Iris pigment epithelial cell (primary cell): ENCODE data around the gene FADS2.

ENCODE experiments used
- DNase-seq: peaks from one replicate; pipeline ENCODE4 v3.0.0-alpha.2; 2011; ENCODE audit warnings: low read depth

FADS2 gene

DNA sequence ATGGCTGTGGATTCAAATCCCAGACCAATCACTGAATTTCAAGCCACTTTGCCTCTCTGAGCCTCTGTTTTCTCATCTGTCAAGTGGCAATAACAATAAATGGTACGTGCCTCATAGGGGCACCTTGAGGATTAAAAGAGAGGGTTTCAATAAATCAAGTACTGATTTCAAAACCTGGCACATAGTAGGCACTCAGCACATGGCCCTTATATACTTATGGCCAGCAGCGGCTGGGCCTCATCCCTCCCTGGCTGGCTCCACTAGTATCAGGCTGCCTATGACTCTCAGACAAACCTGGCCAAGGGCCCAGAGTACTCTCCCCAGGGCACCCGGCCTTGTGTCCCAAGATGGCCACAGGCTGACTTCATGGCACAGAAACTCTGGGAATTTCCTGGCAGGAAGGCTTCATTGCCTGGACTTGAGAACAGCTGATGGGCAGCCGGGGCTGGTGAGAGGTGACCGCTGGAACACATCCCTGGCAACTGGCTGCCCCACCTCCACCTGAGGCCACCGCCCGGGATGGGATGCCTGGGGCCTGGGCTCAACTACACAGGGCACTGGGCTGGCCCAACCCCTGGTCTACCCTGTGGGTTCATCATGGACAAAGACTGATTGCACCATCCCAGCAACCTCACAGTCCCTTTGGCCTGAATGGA is 59.9 kb downstream of the FADS2 start:
- DNase-seq, result peak; percentile 88

DNA sequence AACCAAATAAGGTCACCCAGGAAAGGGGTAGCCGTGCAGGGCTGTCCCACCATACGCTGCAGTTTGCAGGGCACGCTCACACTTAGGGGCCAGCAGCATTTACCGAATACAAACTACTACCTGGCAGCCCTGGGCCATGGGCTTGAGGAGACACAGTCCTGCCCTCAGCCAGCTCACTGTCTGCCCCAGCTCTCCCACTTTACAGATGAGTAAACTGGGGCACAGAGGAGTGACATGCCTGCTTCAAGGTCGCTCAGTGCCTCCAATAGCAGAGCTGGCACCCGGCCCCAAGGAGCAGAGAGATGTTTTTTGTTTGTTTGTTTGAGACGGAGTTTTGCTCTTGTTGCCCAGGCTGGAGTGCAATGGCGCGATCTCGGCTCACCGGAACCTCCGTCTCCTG is 60.5 kb downstream of the FADS2 start:
- no peak for DNase-seq

DNA sequence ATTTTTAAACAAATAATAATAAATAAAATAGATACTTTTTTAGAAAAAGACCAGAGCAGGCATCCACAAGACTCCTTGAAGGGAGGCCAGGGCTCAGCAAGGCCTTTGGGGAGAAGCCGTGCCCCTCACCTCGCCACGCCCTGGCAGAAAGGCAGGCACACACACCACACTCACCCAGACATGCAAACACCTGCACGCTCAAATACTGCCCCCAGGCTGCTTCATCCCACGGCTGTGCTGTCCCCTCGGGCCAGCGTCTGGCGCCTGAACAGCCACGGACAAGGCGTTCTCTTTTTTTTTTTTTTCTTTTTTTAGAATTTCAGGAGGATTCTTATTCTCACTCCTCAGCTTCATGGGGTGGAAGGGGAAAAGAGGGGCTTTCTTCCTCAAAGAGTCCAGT is 61.7 kb downstream of the FADS2 start:
- DNase-seq, result no peak

DNA sequence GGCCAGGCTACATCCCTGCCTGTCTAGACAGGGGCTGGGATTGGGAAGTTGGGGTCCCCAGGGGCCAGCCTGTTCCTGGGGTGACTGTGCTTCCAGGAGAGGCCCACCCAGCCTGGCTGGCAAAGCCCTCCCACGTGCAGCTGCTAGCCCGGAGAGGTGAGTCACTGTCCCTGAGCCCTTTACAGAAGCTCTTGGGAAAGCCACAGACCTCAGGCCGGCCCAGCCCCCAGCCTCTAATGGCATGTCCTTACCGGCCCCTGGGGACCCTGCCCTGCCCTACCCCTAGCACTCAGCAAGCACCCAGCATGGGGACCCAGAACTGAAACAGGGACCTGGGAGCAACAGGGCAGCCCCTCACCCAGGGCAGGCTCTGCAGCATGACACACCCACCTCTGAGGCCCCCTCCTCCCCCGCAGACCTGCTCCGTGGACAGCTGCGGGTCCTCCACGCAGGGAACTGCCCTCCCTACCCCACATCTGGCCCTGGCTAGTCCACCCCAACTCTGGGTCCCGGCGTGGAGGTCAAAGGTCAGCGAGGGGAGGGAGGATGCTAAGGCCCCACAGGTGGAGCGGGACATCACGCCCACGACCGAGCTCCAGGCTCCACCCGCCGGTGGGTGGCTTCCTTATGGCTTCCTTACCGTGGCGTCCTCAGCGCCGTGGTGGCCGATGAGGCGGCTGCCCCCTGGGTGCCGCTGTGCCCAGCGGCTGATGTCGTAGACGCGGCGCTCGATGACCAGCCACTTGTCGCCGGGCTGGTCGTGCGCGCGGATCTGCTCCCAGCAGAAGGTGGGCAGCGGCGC is 62.6 kb downstream of the FADS2 start:
- DNase-seq, result peak; percentile 77

DNA sequence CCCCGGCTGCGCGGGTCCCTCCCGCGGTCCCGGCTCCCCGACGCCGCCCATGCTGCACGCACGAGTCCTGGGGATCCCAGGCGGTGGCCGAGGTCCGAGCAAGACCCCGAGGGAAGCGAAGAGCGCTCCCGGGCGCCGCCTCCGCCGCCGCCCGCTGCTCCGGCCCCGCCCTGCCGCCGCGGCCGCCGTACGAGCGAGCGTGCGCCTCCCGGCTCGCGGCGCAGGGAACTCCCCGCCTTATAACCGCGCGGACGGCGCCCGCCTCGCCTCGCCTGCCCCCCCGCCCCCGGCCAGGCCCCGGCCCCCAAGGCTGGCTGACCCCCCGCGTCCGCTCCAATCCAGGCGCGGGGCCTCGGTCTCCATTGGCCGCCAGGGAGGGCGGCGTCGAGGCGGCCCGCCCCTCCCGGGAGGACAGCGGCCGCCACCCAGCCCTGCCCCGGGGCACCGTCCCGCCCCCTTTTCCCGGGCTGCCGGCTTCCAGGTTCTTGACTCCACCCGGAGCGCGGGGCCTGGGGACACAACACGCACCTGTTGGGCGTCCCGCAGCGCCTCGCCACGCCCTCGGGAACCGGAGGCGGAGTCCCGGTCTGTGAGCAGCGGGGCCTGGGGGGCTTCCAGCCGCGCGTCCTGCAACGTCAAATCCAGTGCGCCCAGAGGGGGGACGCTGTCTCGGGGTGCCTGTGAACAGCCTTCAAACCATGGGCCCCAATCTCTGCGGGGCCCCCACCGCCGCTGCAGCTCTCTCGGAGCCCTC is 63.4 kb downstream of the FADS2 start, which contains the start of gene FADS3:
FADS3 (minus strand) TSS at position 215 of the 754 bp plus-strand sequence; CDS start at position 51, 164 bp downstream.
- DNase-seq, result peak; percentile 74

DNA sequence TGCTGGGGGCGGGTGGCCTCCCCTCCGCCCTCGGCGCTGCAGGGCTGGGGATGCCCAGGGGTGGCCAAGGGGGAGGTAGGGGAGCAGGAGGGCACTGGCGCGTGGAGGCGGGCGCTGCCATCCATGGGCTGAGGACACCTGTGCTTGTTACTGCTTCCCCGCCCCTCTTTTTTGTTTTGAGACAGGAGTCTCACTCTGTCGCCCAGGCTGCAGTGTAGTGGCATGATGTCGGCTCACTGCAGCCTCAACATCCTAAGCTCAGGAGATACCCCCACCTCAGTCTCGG is 63.9 kb downstream of the FADS2 start:
- no peak for DNase-seq

DNA sequence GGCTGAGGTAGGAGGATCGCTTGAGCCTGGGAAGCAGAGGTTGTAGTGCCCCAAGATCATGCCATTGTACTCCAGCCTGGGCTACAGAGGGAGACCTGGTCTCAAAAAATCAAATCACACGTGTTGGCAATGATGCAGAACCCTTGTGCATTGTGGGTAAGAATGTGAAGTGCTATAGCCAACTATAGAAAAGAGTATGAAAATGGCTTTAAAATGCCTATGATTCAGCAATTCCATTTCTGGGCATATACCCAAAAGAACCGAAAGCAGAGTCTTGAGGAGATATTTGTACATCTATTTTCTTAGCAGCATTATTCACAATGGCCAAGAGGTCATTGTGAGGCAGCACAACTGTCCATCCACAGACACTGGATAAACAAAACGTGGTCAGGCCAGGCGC is 65.9 kb downstream of the FADS2 start:
- peak; percentile 94 for DNase-seq

DNA sequence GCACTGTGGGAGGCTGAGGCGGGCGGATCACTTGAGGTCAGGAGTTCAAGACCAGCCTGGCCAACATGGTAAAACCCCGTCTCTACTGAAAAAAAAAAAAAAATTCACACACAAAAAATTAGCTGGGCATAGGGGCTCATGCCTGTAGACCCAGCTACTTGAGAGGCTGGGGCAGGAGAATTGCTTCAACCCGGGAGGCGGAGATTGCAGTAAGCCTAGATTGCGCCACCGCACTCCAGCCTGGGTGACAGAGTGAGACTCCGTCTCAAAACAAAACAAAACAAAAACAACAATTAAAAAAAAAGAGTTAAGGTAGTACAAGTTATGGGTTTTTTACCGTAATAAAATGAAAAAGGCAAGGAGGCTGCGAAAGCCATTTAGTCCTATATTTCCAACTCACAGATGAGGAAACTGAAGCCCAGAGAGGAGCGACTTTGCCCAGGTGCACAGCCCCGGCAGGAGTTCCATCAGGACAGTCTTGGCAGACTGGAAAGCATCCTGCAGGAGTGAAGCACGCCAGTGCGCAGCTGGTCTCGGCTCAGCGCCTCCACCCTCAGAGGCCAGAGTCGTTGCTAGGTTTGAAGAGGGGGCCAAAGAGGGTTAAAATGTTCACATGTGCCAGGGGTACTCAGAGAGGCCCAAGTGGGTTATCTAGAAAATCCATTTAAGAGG is 67.1 kb downstream of the FADS2 start:
- no peak for DNase-seq

DNA sequence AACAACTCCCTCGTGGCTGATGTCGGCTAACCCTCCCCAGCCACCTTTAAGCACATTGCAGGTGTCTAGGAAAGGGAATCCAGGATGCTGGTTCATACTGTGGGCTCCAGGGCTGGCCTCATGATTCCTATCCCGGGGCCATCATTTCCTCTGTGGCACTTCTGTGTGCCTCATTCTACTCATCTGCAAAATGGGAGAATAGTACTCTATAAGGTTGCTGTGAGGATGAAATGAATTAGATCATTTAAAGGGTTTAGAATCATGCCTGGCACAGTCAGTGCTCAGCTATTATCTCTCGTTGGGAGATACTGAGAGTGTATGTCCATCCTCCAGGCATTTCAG is 67.6 kb downstream of the FADS2 start:
- no peak for DNase-seq

DNA sequence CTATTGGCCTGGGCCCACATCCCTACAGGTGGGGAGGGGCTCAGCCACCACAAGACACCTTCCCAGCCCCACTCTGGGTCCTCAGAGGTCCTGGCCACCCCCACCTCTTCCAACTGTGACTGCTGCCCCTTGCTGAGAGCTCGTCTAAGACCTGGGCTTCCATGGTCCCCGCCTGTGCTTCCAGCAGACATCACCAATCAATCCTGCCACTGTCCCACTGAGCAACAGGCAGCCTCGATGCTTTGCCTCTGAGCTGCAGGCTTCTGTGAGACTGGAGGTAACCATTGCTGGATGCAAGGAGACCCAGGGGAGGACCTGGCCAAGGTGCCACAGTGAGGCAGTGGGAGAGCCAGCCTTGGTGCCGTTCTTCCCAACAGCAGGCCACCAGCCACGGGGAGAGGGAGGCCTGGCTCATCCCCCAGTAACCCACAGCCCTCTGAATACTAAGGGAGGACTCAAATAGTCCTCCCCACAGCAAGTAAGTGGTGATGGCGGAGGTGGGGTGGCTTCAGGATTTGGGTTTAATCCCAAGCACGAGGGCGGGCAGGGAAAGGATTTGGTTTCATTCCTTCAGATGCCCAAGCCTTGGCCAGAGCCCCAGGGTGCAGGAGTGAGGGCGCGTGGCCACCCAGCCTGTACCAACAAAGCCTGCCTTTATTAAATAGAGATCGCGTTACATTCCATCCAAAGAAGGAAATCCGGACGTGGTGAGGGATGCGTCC is 68.7 kb downstream of the FADS2 start:
- DNase-seq, result no peak

DNA sequence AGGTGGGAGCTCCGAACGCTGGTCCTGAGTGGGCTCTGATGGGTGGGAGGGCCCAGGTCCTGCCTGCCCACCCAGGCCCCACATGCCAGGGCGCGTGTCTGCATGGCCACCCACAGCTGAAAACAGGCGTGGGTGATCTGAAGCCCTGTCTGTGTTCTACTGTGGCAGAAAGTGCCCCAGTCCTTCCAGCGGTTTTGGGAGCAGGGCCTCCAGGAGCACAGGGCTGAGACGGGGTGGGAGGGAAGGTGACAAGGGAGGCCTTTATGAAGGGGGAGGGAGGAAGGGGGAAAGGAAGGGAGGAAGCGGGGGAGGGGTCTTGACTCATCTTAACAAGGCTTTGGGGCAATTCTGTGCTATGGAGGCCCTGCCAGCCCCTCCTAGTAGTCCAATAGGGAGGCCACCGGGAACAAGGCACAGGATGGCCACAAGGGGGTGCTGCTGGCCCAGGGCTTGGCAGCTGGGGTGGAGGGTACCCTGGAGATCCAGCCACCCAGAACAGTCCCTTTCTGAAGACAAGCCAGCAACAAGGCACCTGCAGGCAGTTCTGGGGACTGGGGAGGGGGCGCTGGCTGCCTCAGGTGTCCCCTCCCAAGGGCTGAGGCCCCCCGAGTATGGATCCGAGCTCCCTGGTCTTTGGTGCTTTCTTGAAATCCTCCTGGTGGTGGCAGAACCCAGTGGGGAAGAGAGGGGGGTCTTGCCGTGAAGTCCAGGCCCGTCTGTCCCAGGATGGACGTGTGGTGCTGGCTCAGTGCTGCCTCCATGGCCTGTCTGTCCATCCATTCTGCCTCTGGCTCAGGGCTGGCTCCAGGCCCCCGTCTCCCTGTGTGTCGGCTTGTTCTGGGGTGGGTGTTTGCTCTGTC is 69.5 kb downstream of the FADS2 start:
- DNase-seq, result peak; percentile 47

DNA sequence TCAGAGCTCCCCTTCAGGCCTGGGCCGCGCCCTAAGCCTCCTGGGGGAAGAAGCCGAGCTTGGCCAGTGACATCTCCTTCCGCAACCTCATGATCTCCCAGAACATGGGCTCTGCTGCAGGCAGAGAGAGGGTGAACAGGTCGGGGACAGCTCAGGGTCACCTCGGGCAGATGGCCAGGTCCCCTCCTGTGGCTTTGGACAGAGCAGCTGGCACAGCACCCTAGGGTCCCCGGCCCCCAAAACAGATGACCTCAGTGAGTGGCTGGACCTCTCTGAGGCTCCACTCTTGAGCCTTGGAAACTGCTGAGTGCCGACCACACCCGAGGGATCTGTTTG is 70.1 kb downstream of the FADS2 start:
- no peak for DNase-seq

DNA sequence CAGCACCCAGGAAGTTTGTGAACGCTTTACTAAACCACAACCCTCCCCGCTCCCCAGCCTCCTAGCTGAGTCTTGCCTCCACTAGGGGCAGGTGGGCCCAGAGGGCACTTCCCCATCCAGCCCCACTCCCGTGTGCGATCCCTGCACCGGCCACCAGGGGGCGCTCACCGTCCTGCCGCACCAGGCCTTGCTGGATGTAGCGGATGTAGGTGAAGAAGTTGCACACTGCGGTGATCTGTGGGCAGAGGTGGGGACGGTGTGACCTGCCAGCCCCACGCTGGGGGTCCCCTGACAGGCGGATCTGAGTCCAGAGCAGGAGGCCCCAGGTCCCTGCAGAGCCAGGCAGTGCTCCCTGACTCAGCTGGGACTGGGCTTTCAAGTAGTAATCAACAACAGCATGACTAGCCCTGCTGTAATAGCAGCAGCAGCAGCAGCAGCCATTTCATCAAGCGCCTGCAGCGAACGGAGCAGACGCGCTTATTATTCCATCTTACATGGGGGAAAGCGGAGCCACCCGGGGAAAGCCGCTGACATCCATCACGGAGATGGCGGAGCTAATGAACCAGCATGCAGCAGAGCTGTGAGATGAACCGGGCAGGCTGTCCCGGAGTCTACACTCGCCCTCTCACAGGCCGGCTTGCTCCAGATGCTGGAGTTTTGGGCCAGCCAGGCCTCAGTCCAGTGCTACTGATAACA is 71.2 kb downstream of the FADS2 start:
- DNase-seq, result peak; percentile 58

DNA sequence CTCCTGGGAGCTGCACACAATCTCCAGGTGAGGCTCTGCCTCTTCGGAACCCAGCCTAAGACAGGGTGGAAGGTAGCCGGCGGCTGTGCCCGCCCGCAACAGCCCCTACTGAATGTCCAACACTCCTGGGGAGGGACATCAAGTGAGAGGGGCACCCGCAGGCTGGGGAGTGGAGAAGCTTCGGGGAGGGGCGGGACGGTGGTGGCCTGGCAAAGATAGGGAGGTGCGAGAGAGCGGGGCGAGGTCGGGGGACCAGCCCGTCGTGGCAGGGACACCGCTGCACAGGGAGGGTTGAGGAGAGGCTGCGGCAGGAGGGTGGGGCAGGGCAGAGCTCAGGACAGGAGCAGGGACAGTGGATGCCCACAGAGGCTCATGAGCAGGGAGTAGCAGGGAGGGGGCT is 72.2 kb downstream of the FADS2 start:
- DNase-seq, result no peak

DNA sequence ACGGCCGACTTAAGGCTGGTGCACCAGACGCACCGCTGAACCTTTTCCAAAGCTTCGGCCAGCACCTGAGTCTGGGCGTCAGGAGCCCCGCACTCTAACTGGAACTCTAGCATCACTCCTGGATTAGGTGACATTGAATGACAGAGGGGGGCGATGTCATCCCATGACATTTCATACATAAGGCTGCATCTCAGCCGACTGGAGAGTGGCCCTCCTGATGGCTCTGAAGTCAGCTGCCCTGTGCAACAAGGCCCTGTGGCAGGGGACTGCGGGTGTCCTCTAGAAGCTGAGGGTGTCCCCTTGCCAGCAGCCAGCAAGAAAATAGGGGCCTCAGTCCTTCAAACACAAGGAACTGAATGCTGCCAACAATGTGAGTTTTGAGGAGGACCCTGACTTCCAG is 73.3 kb downstream of the FADS2 start:
- DNase-seq, result no peak

DNA sequence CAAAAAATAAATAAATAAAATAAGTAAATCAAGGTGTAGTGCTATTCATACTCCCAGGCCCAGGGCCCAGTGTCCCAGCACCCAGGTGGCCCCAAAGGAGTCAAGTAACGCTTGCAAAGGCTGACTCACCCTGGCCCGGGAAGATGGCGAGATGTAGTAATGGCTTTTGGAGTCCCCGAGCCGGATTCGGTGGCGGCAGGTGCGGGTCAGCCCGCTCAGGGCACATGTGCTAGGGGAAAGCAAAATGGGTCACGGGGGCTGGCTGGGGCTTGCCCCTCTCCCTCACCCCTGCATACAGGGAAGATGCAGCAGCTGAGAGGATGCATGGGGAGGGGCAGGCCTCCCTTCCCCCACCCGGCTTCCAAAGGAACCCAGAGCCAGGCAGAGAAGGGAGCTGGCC is 74.2 kb downstream of the FADS2 start:
- no peak for DNase-seq

DNA sequence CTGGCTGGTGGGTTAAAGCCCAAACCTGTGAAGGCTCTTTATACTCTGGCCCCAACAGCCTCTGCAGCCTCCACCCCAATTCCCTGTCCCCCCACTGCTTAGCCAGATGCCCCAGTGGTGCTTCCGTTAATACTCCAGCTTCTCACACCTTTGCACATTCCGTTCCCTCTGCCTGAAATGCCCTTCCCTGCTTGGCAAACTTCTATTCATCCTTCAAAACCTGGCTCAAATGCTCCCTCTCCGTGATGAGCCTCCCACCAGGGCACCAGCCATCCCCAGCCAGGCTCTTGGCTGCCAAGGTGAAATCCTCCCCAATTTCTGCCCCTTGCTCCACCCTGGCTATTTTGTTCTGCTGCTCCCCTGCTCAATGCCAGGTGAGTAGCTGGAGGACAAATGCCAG is 75.7 kb downstream of the FADS2 start:
- no peak for DNase-seq

DNA sequence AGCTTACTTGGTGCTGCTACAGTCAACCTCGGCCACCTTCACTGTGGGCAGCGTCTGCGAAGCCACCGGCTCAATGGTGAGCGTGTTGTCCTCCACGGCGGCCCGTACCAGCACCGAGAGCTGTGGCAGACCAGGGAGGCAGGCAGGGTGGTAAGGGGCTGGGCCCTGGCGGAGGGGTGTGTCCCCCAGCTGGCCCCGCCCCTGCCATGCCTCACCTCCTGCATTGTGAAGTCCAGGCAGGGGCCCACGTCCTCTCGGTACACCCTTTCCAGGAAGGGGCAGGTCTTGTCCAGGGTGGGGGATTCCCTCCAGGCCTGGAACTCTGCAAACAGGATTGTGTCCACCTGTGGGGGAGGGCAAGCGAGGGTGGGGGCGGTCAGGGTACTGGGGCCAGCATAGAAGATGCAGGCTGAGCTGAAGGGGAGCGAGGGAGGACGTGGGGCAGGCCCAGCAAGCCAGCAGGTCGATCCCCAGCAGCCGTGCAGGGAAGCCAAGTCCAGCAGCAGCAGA is 76.5 kb downstream of the FADS2 start:
- DNase-seq, result no peak

DNA sequence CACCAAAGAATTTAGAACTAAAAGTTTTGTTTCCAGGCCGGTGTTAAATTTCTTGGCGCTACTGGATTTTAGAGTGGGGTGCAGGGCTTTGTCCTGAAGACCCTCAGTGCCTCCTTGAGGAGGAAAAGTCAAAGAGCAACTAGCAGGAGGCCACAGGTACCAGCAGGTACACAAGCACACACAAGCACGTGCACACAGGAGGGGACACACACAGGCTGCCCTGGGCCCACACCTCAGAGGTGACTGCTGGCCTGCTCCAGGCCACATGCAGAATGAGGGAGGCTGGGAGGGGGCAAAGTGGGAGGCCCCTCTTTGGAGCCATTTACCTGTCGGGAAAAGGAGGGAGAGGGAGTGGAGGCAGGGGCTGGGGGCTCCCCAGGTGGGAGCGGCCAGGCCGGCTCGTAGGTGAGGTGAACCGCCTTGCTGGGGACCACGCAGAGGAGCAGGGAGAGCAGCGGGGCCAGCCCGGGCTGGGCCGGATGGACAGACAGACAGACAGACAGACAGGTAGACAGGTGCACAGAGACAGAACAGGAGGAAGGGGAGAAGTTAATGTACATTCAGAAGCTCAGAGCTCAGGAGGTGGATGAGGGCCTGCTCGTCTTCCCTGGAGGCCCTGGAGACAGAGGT is 77.1 kb downstream of the FADS2 start:
- DNase-seq, result no peak
